HG02571 (cell line): ENCODE data around the gene ERC2.

Experiments
- ATAC-seq: cut with Tn5 transposase; IDR thresholded peaks from one replicate; pipeline ENCODE4 v1.9.1; 2021; ENCODE audit warnings: mild to moderate bottlenecking, moderate library complexity; ENCODE audit not compliant: unreplicated experiment

Gene ERC2

GRCh38 chr3:55662683-55663082, 805.6 kb downstream of the ERC2 start:
- ATAC-seq = no peak

GRCh38 chr3:55661571-55661970, 806.7 kb downstream of the ERC2 start:
- ATAC-seq = no peak

GRCh38 chr3:55661141-55661540, 807.1 kb downstream of the ERC2 start:
- no peak for ATAC-seq

GRCh38 chr3:55660642-55661041, 807.6 kb downstream of the ERC2 start:
- ATAC-seq = no peak

GRCh38 chr3:55659701-55660100, 808.6 kb downstream of the ERC2 start:
- no peak for ATAC-seq

GRCh38 chr3:55658690-55659562, 809.3 kb downstream of the ERC2 start:
- peak; percentile 51 for ATAC-seq

- ATAC-seq = peak; percentile 8
Measured at GRCh38 chr3:55658270-55658669, 810.0 kb downstream of the ERC2 start.

- no peak for ATAC-seq
Measured at GRCh38 chr3:55655544-55655943, 812.7 kb downstream of the ERC2 start.

GRCh38 chr3:55654123-55654760, 814.0 kb downstream of the ERC2 start:
- peak; percentile 73 for ATAC-seq

- ATAC-seq = no peak
Measured at GRCh38 chr3:55651011-55651410, 817.3 kb downstream of the ERC2 start.

GRCh38 chr3:55650011-55650410, 818.3 kb downstream of the ERC2 start:
- no peak for ATAC-seq

GRCh38 chr3:55649554-55649953, 818.7 kb downstream of the ERC2 start:
- ATAC-seq = no peak

- ATAC-seq = no peak
Measured at GRCh38 chr3:55648591-55649318, 819.5 kb downstream of the ERC2 start.

- no peak for ATAC-seq
Measured at GRCh38 chr3:55647670-55648069, 820.6 kb downstream of the ERC2 start.

GRCh38 chr3:55647063-55647462, 821.2 kb downstream of the ERC2 start:
- no peak for ATAC-seq

GRCh38 chr3:55646121-55646520, 822.1 kb downstream of the ERC2 start:
- ATAC-seq = no peak

GRCh38 chr3:55645422-55645821, 822.8 kb downstream of the ERC2 start:
- ATAC-seq = no peak

GRCh38 chr3:55643283-55643682, 825.0 kb downstream of the ERC2 start:
- no peak for ATAC-seq

GRCh38 chr3:55641964-55642363, 826.3 kb downstream of the ERC2 start:
- no peak for ATAC-seq

GRCh38 chr3:55639896-55640765, 828.1 kb downstream of the ERC2 start:
- no peak for ATAC-seq

- no peak for ATAC-seq
Measured at GRCh38 chr3:55639143-55639542, 829.1 kb downstream of the ERC2 start.
